Fibroblast of lung (primary cell): ENCODE results near the gene RPLP2. TPM values are rescaled to one million over a fixed set of nuclear protein-coding genes. Genes with fewer than 3 reads are reported as not detected.

ENCODE experiments used
- DNase-seq, 2 donors: peaks; one replicate each; pipeline versions ENCODE4 v3.0.0 to v3.0.0-alpha.2; 2010; ENCODE audit warnings: low read depth in 2 of 2
- H2AFZ ChIP-seq: 2 replicates; pipeline ENCODE4 v1.5.1; 2012; ENCODE audit warnings: low read length, control low read depth, inconsistent platforms
- H3K27ac ChIP-seq: 2 replicates; pipeline ENCODE4 v1.5.1; 2011; ENCODE audit warnings: low read length, control low read depth; ENCODE audit not compliant: insufficient read depth
- H3K27me3 ChIP-seq: 2 replicates; pipeline ENCODE4 v1.5.1; 2011; ENCODE audit warnings: mild to moderate bottlenecking, low read length; ENCODE audit not compliant: control insufficient read depth, insufficient read depth
- H3K36me3 ChIP-seq: 2 replicates; pipeline ENCODE4 v1.5.1; 2011; ENCODE audit warnings: low read length; ENCODE audit not compliant: control insufficient read depth, insufficient read depth
- H3K4me1 ChIP-seq: 2 replicates; pipeline ENCODE4 v1.5.1; 2011; ENCODE audit warnings: low read length; ENCODE audit not compliant: control insufficient read depth, insufficient read depth; ENCODE audit errors: extremely low read depth
- H3K4me2 ChIP-seq: 2 replicates; pipeline ENCODE4 v1.5.1; 2011; ENCODE audit warnings: low read length, control low read depth; ENCODE audit not compliant: insufficient read depth; ENCODE audit errors: extremely low read depth
- H3K4me3 ChIP-seq, 4 experiments: fragments of 200-600 bp in 1 of 4; sonication (generic) in 1 of 4; replicated peaks in 1 of 4; 2 replicates each; pipeline ENCODE4 v1.5.1; 2011 to 2016; ENCODE audit warnings: low read length in 4 of 4, low read depth in 3 of 4, mild to moderate bottlenecking in 3 of 4, control low read depth in 2 of 4, inconsistent platforms in 1 of 4, mixed read lengths in 1 of 4; ENCODE audit not compliant: insufficient read depth in 1 of 4; ENCODE audit errors: control extremely low read depth in 1 of 4
- H3K79me2 ChIP-seq: 2 replicates; pipeline ENCODE4 v1.5.1; 2012; ENCODE audit warnings: mild to moderate bottlenecking, low read length, inconsistent platforms; ENCODE audit not compliant: control insufficient read depth, insufficient read depth
- H3K9ac ChIP-seq: 2 replicates; pipeline ENCODE4 v1.5.1; 2011; ENCODE audit warnings: mild to moderate bottlenecking, low read length, control low read depth; ENCODE audit not compliant: insufficient read depth
- H3K9me3 ChIP-seq: 2 replicates; pipeline ENCODE4 v1.5.1; 2012; ENCODE audit warnings: low read depth, low read length; ENCODE audit not compliant: control insufficient read depth, insufficient read depth
- H4K20me1 ChIP-seq: 2 replicates; pipeline ENCODE4 v1.5.1; 2011; ENCODE audit warnings: low read length; ENCODE audit not compliant: control insufficient read depth, insufficient read depth; ENCODE audit errors: extremely low read depth
- EZH2 ChIP-seq: IDR thresholded peaks from 2 replicates; pipeline ENCODE4 v1.5.1; 2012; ENCODE audit warnings: low read length, control low read depth, mild to moderate bottlenecking; ENCODE audit errors: missing control alignments
- polyA plus RNA-seq, 2 donors: library from polyadenylated mRNA; depleted of rRNA in 1 of 2; stranded (reverse) in 1 of 2; unstranded in 1 of 2; fragments of >200 nt; gene quantifications; 2 replicates each; pipeline ENCODE4 v1.2.1, GENCODE V29; 2011 to 2012; ENCODE audit warnings: missing spikeins in 1 of 2
- total RNA-seq: library from RNA; depleted of rRNA; stranded (reverse); fragments of >200 nt; gene quantifications from 2 replicates; pipeline ENCODE4 v1.2.1, GENCODE V29; 2014
- TF ChIP-seq, protein P1 (sequence below), 2 donors: IDR thresholded peaks in 1 of 2; conservative IDR thresholded peaks in 1 of 2; 1 replicate in 1 of 2; 2 replicates in 1 of 2; pipeline ENCODE4 v1.5.1; 2011 to 2012; ENCODE audit warnings: low read length in 2 of 2, control low read depth in 1 of 2, inconsistent platforms in 1 of 2, low read depth in 1 of 2, mild to moderate bottlenecking in 1 of 2

The RPLP2 gene
- total and polyA plus RNA-seq, 2 donors (not counting 1 experiment from before 2014, with no cell fraction given), result 294 to 741 TPM

DNA sequence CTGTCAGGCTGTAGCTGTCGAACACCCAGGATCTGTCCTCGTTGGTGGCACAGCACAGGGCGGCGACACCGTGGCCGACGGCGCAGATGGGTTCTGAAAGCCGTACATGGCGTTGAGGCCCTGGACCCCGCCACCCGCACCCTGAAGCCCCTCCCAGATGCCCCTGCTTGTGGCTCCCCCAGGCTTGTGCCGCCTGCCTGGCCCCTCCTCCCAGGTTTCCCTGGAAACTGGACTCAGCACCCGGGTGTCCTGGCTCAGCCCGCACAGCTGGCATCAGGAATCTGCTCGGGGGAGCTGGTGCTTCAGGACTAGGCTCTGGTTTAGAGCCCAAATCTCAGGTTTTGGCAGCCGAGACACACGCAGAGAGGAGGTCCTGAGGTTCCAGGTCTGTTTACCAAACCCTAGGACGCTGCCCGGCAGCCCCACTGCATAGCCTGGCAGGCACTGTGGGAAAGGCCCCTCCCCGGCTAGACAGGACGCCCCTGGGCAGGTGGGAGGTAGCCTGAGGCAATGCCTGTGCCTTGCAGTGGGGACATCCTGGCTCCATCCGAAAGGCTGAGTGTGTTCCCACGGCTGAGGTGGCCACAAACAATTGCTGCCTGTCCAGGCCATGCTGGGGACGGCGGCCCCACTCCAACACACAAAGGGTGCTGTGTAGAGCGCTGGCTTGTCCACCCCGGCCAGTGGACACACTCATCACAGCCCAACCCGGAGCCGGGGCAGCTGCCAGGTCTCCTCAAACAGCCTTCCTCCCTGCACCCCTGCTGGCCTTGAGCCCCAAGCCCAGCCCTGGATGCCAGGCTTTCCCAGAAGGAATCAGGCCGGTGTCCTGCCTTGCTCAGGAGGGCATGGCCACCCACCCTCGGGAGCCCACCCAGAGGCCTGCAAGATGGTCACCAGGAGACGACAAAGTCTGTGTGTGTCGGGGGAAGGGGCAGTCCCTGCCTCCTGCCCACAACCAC is 37.1 kb upstream of the RPLP2 start:
- Histone ChIP-seq H3K4me3 (no peak overlapping the region), H3K9me3 (no peaks in the 10 kb centered on the region), H3K9ac (no peak overlapping the region), H4K20me1 (no peaks in the 10 kb centered on the region), H2AFZ (no peak overlapping the region), H3K4me2 (no peak overlapping the region), H3K79me2 (peaks cover 58% of the 10 kb centered on the region), H3K27ac (no peak overlapping the region), H3K36me3 (peaks cover 31% of the 10 kb centered on the region), H3K27me3 (no peaks in the 10 kb centered on the region), H3K4me1 (no peaks in the 10 kb centered on the region)
- DNase-seq, result no peak
- TF ChIP-seq EZH2, result no peak
- TF ChIP-seq, protein P1, sequence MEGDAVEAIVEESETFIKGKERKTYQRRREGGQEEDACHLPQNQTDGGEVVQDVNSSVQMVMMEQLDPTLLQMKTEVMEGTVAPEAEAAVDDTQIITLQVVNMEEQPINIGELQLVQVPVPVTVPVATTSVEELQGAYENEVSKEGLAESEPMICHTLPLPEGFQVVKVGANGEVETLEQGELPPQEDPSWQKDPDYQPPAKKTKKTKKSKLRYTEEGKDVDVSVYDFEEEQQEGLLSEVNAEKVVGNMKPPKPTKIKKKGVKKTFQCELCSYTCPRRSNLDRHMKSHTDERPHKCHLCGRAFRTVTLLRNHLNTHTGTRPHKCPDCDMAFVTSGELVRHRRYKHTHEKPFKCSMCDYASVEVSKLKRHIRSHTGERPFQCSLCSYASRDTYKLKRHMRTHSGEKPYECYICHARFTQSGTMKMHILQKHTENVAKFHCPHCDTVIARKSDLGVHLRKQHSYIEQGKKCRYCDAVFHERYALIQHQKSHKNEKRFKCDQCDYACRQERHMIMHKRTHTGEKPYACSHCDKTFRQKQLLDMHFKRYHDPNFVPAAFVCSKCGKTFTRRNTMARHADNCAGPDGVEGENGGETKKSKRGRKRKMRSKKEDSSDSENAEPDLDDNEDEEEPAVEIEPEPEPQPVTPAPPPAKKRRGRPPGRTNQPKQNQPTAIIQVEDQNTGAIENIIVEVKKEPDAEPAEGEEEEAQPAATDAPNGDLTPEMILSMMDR (conservative IDR thresholded peaks at IDR 0.05 in 1 of 2, IDR thresholded peaks at IDR 0.05 in 1 of 2; ENCODE audit: low read depth in 1 of 2, low read length in 2 of 2), result no peak

DNA sequence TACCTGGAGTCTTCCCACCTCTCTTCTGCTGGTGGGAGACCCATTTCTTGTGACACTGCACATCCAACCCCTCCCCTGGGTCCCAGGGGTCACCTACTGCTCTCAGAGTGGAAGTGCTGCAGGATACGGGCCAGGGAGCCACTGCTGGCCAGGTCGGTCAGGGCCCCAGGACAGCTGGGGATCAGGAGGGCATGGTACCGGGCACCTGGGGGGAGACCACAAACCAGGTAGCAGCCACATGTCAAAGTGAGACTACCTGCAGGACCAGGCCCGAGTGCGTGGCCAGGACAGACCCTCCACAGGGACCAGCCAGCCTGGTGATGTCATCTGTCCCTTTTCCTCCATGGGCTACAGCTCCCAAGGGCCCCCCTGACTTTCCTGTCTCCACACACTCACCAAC is 36.3 kb upstream of the RPLP2 start:
- no peak overlapping the region for H3K27ac ChIP-seq
- TF ChIP-seq, protein P1 (conservative IDR thresholded peaks at IDR 0.05 in 1 of 2, IDR thresholded peaks at IDR 0.05 in 1 of 2; ENCODE audit: low read depth in 1 of 2, low read length in 2 of 2), result no peak
- no peak for TF ChIP-seq EZH2
- no peaks in the 10 kb centered on the region for H4K20me1 ChIP-seq
- no peak overlapping the region for H3K4me3 ChIP-seq
- H2AFZ ChIP-seq, result no peak overlapping the region
- no peaks in the 10 kb centered on the region for H3K27me3 ChIP-seq
- no peaks in the 10 kb centered on the region for H3K9me3 ChIP-seq
- DNase-seq, result no peak
- H3K4me2 ChIP-seq, result no peak overlapping the region
- peaks cover 65% of the 10 kb centered on the region for H3K79me2 ChIP-seq
- peaks cover 31% of the 10 kb centered on the region for H3K36me3 ChIP-seq
- no peaks in the 10 kb centered on the region for H3K4me1 ChIP-seq
- H3K9ac ChIP-seq, result no peak overlapping the region

DNA sequence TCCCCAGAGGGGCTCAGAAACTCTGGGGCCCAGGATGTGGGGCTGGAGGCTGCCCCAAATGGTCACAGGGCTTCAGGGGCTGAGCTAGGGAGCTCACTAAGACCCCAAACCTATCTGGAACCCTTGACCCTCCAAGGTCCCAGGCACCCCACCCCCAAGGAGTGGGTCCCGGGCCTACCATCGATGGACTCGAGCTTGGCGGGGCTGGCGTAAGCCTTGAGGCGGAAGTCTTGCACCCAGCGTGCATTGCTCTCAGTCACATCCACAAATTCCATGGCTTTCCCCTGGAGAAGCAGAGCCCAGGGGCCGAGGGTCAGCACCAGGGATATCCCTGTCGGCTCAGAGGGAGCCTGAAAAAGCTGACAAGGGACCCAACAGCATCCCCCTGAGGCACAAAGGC is 35.9 kb upstream of the RPLP2 start:
- no peaks in the 10 kb centered on the region for H3K4me1 ChIP-seq
- TF ChIP-seq, protein P1 (conservative IDR thresholded peaks at IDR 0.05 in 1 of 2, IDR thresholded peaks at IDR 0.05 in 1 of 2; ENCODE audit: low read depth in 1 of 2, low read length in 2 of 2), result no peak
- TF ChIP-seq EZH2, result no peak
- no peak overlapping the region for H3K4me3 ChIP-seq
- no peak overlapping the region for H3K9ac ChIP-seq
- DNase-seq, result no peak
- H3K4me2 ChIP-seq, result no peak overlapping the region
- H2AFZ ChIP-seq, result no peak overlapping the region
- H3K79me2 ChIP-seq, result peaks cover 67% of the 10 kb centered on the region
- no peak overlapping the region for H3K27ac ChIP-seq
- H3K36me3 ChIP-seq, result peaks cover 31% of the 10 kb centered on the region
- H4K20me1 ChIP-seq, result no peaks in the 10 kb centered on the region
- H3K27me3 ChIP-seq, result no peaks in the 10 kb centered on the region
- no peaks in the 10 kb centered on the region for H3K9me3 ChIP-seq
